Activated naive CD8-positive, alpha-beta T cell treated with anti-CD3 and anti-CD28 coated beads for 36 hours (primary cell): ENCODE measurements around the gene RPL7L1. TPM values are rescaled to one million over a fixed set of nuclear protein-coding genes. Genes with fewer than 3 reads are reported as not detected.

ENCODE experiments used
- DNase-seq: peaks from one replicate; pipeline ENCODE4 v3.0.0; 2021
- H3K27ac Mint-ChIP-seq: one replicate; pipeline ENCODE4 v1.8.0; 2022; ENCODE audit warnings: mild to moderate bottlenecking, moderate library complexity, mixed read lengths
- H3K27me3 Mint-ChIP-seq: one replicate; pipeline ENCODE4 v1.8.0; 2022; ENCODE audit warnings: mild to moderate bottlenecking, mixed read lengths
- H3K36me3 Mint-ChIP-seq: one replicate; pipeline ENCODE4 v1.8.0; 2021; ENCODE audit warnings: mild to moderate bottlenecking, mixed read lengths
- H3K4me1 Mint-ChIP-seq: one replicate; pipeline ENCODE4 v1.8.0; 2021; ENCODE audit warnings: mixed read lengths
- H3K4me3 Mint-ChIP-seq: one replicate; pipeline ENCODE4 v1.8.0; 2022; ENCODE audit warnings: mild to moderate bottlenecking, moderate library complexity, mixed read lengths
- H3K9me3 Mint-ChIP-seq: one replicate; pipeline ENCODE4 v1.8.0; 2022; ENCODE audit warnings: mixed read lengths
- total RNA-seq, 2 experiments: library from RNA; stranded (reverse); gene quantifications; one replicate each; pipeline ENCODE4 v1.2.3, GENCODE V29; 2021

Gene RPL7L1
- total RNA-seq, 2 experiments from 2014 or later, result 193 to 200 TPM

GRCh38 chr6:42936398-42936797 lies 57.0 kb downstream of the RPL7L1 start:
- Mint-ChIP-seq H3K27me3 (no peaks in the 10 kb centered on the region), H3K9me3 (no peaks in the 10 kb centered on the region), H3K27ac (peak overlapping the region; percentile 50), H3K4me3 (no peak overlapping the region), H3K36me3 (peaks cover 64% of the 10 kb centered on the region), H3K4me1 (peaks cover 45% of the 10 kb centered on the region)
- DNase-seq, result no peak

GRCh38 chr6:42937548-42938427 lies 58.4 kb downstream of the RPL7L1 start:
- no peak overlapping the region for H3K4me3 Mint-ChIP-seq
- no peak for DNase-seq
- peak overlapping the region; percentile 67 for H3K27ac Mint-ChIP-seq
- H3K36me3 Mint-ChIP-seq, result peaks cover 54% of the 10 kb centered on the region
- peaks cover 34% of the 10 kb centered on the region for H3K4me1 Mint-ChIP-seq
- no peaks in the 10 kb centered on the region for H3K9me3 Mint-ChIP-seq
- H3K27me3 Mint-ChIP-seq, result no peaks in the 10 kb centered on the region

- DNase-seq, result no peak
- Mint-ChIP-seq H3K27ac (peak overlapping the region; percentile 67), H3K4me1 (peaks cover 28% of the 10 kb centered on the region), H3K9me3 (no peaks in the 10 kb centered on the region), H3K4me3 (no peak overlapping the region), H3K36me3 (peaks cover 48% of the 10 kb centered on the region), H3K27me3 (no peaks in the 10 kb centered on the region)
These were observed 59.0 kb downstream of the RPL7L1 start for GRCh38 chr6:42938428-42938796.

- Mint-ChIP-seq H3K27ac (peak overlapping the region; percentile 42), H3K4me1 (peaks cover 21% of the 10 kb centered on the region), H3K9me3 (no peaks in the 10 kb centered on the region), H3K4me3 (no peak overlapping the region), H3K27me3 (no peaks in the 10 kb centered on the region), H3K36me3 (peaks cover 45% of the 10 kb centered on the region)
- DNase-seq, result no peak
These were observed 59.8 kb downstream of the RPL7L1 start for GRCh38 chr6:42938987-42939809.

Other genes starting within 250 kb of the RPL7L1 start
- gene PRPH2, start 157.0 kb upstream of the RPL7L1 start, total RNA-seq, result under 1 TPM in 1 of 2 experiments, not detected in 1; 0.06 TPM
- gene TBCC, start 133.5 kb upstream of the RPL7L1 start, total RNA-seq, result 10 to 100 TPM; 16.8 to 18.3 TPM
- 10 to 100 TPM; 10.6 to 10.7 TPM for gene BICRAL, start 97.6 kb upstream of the RPL7L1 start, total RNA-seq
- not detected for gene PTCRA, start 36.4 kb downstream of the RPL7L1 start, total RNA-seq
- gene CNPY3, start 49.9 kb downstream of the RPL7L1 start, total RNA-seq, result 10 to 100 TPM; 53.6 to 55.7 TPM
- under 1 TPM; 0.20 to 0.35 TPM for gene GNMT, start 81.1 kb downstream of the RPL7L1 start, total RNA-seq
- 10 to 100 TPM; 15.2 to 16.7 TPM for gene PEX6, start 99.6 kb downstream of the RPL7L1 start, total RNA-seq
- 10 to 100 TPM; 43.0 to 43.4 TPM for gene PPP2R5D, start 105.0 kb downstream of the RPL7L1 start, total RNA-seq
- gene MEA1, start 134.3 kb downstream of the RPL7L1 start, total RNA-seq, result 100 to 1,000 TPM in 1 of 2 experiments, 10 to 100 TPM in 1; 98.6 to 105 TPM
- 10 to 100 TPM; 65.8 to 66.1 TPM for gene KLHDC3, start 134.6 kb downstream of the RPL7L1 start, total RNA-seq
- gene RRP36, start 142.0 kb downstream of the RPL7L1 start, total RNA-seq, result 10 to 100 TPM; 87.6 to 93.0 TPM
- gene CUL7, start 174.2 kb downstream of the RPL7L1 start, total RNA-seq, result 10 to 100 TPM in 1 of 2 experiments, 1 to 10 TPM in 1; 9.3 to 10.2 TPM
- gene MRPL2, start 179.8 kb downstream of the RPL7L1 start, total RNA-seq, result 100 to 1,000 TPM; 112 to 113 TPM
- gene KLC4, start 180.0 kb downstream of the RPL7L1 start, total RNA-seq, result 1 to 10 TPM; 9.5 to 10.0 TPM
- 1 to 10 TPM; 3.3 to 3.9 TPM for gene PTK7, start 196.7 kb downstream of the RPL7L1 start, total RNA-seq